HG03095 (cell line): Measurements from ENCODE around the gene ZNF407.

ENCODE experiments used
- ATAC-seq: cut with Tn5 transposase; IDR thresholded peaks from one replicate; pipeline ENCODE4 v1.9.1; 2021; ENCODE audit warnings: moderate library complexity; ENCODE audit not compliant: unreplicated experiment

ZNF407 gene

GRCh38 chr18:75036917-75037688 lies 439.4 kb downstream of the ZNF407 start:
- no peak for ATAC-seq

GRCh38 chr18:75037689-75037955 lies 440.0 kb downstream of the ZNF407 start:
- no peak for ATAC-seq

- no peak for ATAC-seq
Measured at GRCh38 chr18:75041586-75041985, 443.9 kb downstream of the ZNF407 start.

- no peak for ATAC-seq
Measured at GRCh38 chr18:75043478-75043877, 445.8 kb downstream of the ZNF407 start.

GRCh38 chr18:75044296-75044695 lies 446.6 kb downstream of the ZNF407 start:
- no peak for ATAC-seq

GRCh38 chr18:75044791-75045190 lies 447.1 kb downstream of the ZNF407 start:
- no peak for ATAC-seq

GRCh38 chr18:75045272-75045671 lies 447.6 kb downstream of the ZNF407 start:
- no peak for ATAC-seq

GRCh38 chr18:75047240-75047961 lies 449.7 kb downstream of the ZNF407 start:
- ATAC-seq = no peak

GRCh38 chr18:75048776-75049454 lies 451.2 kb downstream of the ZNF407 start:
- no peak for ATAC-seq

GRCh38 chr18:75049455-75049789 lies 451.8 kb downstream of the ZNF407 start:
- no peak for ATAC-seq

- no peak for ATAC-seq
Measured at GRCh38 chr18:75051757-75052156, 454.1 kb downstream of the ZNF407 start.

- no peak for ATAC-seq
Measured at GRCh38 chr18:75052475-75052874, 454.8 kb downstream of the ZNF407 start.

- no peak for ATAC-seq
Measured at GRCh38 chr18:75053028-75053629, 455.5 kb downstream of the ZNF407 start.

- no peak for ATAC-seq
Measured at GRCh38 chr18:75054046-75054445, 456.4 kb downstream of the ZNF407 start.

GRCh38 chr18:75054611-75055010 lies 456.9 kb downstream of the ZNF407 start:
- ATAC-seq = no peak

- no peak for ATAC-seq
Measured at GRCh38 chr18:75057169-75057960, 459.7 kb downstream of the ZNF407 start.

GRCh38 chr18:75060185-75060584 lies 462.5 kb downstream of the ZNF407 start:
- no peak for ATAC-seq

GRCh38 chr18:75062297-75062886 lies 464.7 kb downstream of the ZNF407 start:
- no peak for ATAC-seq

- no peak for ATAC-seq
Measured at GRCh38 chr18:75063196-75063595, 465.5 kb downstream of the ZNF407 start.

GRCh38 chr18:75063615-75064512 lies 466.2 kb downstream of the ZNF407 start:
- no peak for ATAC-seq
